Measurements from ENCODE around the gene KIF19.

GRCh38 chr17:74340470-74341023 lies 14.5 kb downstream of the KIF19 start:
- TF ChIP-seq, protein P1, sequence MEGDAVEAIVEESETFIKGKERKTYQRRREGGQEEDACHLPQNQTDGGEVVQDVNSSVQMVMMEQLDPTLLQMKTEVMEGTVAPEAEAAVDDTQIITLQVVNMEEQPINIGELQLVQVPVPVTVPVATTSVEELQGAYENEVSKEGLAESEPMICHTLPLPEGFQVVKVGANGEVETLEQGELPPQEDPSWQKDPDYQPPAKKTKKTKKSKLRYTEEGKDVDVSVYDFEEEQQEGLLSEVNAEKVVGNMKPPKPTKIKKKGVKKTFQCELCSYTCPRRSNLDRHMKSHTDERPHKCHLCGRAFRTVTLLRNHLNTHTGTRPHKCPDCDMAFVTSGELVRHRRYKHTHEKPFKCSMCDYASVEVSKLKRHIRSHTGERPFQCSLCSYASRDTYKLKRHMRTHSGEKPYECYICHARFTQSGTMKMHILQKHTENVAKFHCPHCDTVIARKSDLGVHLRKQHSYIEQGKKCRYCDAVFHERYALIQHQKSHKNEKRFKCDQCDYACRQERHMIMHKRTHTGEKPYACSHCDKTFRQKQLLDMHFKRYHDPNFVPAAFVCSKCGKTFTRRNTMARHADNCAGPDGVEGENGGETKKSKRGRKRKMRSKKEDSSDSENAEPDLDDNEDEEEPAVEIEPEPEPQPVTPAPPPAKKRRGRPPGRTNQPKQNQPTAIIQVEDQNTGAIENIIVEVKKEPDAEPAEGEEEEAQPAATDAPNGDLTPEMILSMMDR (IDR thresholded peaks at IDR 0.05): no peak
- no peak for TF ChIP-seq POLR2A (IDR thresholded peaks at IDR 0.05)
